GM21515 (cell line): ENCODE data around the gene ASTN2.

ENCODE experiments used
- ATAC-seq: cut with Tn5 transposase; IDR thresholded peaks from one replicate; pipeline ENCODE4 v1.9.1; 2021; ENCODE audit not compliant: unreplicated experiment

The ASTN2 gene

DNA sequence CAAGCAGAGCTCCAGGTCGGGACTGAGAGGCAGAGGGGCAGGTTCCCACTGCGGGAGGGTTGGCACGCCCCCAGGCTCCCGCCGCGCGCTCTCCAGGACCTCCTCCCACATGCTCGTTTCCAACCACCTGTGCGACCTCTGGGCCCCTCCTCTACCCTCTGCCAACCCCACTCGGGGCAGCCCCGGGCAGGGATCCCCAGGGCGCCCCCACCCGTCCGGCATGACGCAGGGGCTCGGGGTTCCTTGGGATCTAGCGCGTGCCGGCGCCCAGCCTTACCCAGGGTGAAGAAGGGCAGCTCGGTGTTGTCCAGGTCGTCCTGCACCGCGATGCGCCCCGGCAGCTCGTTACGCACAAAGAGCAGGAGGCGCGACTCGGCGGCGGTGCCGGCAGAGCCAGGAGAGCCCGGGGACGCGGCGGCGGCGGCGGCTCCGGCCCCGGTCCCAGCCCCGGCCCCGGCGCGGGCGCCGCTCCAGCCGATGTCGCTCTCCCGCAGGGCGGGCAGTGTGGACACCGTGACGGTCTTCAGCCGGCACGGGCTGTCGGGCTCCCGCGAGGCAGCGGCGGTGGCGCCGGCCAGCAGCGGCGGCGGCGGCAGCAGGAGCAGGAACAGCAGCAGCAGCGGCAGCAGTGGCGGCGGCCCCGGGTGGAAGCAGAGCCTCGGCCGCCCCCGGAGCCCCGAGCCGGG, 494 bp downstream of the ASTN2 start:
- ATAC-seq = no peak

DNA sequence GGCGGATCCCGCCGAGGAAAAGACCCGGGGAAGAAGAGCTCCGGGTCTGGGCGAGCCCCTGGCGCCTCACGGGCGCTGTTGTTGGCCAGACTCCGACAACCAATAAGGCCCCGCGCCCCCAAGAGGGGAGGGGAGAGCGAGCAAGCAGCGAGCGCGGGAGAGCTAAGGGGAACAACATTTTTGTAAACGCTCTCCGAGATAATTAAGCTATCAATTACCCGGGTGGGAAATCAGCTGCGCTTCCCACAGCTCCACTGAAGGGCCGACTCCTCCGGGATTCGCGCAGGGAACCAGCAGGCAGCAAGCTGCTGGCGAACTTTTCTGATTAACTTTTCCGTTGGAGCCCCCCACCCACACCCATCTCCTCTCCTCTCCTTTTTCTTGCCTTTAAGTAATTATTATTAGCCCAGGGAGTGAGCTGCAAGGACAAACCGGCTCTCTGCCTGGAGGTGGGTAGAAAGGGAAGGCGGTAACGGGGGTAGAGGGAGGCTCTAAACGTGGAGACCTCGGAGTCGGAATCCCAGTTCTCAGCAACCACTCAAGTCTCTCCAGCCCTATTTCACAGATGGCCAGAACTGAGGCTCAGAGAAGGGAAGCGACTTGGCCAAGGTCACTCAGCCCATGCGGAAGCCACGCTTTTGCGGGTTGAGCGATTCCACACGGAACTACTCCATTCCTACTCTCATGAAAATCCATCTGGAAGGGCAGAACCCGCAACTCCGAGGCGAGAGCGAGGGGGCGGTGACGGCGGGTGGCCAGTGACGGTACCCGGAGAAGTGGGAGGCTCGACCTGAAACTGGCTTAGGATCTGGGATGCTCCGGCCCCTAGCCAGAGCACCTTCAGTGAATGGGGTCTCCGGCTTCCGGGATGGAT, 1.3 kb downstream of the ASTN2 start:
- ATAC-seq = no peak

DNA sequence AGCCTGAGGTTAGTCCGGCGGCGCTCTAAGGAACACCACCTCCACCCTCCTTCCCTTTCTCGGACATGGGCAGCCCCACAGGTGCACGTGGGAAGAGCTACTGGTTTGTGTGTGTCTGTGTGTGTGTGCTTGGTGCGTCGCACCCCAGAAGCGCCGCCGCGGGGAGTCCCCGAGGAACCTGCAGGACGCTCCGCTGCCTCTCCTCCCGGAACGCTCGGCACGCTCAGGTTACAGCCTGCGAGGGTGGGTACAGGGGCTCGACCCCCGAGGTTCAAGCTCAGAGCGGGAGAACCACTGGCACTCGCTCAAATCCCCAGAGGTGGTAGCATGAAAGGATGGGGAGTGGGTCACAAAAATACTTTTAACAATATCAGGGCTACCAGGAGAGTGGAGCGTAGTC, 2.0 kb downstream of the ASTN2 start:
- ATAC-seq = no peak

DNA sequence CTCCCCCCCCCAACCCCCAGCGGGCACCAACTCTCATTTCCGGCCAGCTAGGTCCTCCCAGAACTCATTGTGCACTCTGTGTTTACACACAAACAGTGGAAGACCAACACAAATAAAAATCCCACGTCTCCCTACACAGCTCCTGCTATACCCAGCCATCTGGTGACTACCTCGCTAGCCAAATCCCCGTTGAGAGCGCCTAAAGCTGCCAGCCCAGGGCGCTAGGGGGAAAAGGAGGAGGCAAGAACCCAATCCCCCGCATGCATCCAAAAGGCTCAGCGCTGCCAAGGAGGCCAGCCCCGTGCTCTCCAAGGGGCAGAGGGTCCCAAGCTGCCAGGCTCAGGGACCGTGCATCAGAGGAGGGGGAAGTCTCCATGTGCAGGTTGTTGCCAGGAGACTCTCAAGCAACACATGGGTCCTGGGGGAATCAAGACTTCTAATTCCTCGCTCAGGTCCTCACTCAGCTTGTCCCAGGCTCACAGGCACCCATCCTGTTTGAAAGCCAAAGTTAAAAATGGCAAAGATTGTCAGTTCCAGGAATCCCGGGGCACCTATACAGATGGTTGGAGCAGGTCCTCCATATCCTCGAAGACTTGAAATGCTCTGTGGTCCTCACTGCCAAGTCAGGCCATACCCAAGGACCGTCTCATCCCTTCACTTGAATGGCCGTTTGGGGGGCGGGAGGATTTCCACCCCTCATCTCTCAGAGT, 2.7 kb downstream of the ASTN2 start:
- no peak for ATAC-seq

DNA sequence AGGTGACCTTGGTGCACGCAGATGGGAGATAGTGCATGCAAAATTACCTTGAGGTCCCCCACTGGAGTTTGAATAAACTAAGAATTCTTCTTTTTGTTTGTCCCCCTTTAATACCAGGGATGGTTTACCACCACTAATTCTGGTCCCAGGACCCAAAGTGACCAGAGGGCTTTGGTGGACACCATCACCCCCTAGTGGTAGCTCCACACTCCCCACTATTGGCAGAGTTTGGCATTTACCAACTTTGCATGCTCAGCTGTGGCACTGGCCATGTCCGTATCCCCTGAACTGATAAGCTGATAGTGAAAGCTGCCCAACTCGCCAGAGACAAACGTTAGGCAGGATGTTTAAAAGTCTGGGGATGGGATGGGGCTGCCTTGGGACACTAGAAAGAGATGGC, 3.3 kb downstream of the ASTN2 start:
- no peak for ATAC-seq

DNA sequence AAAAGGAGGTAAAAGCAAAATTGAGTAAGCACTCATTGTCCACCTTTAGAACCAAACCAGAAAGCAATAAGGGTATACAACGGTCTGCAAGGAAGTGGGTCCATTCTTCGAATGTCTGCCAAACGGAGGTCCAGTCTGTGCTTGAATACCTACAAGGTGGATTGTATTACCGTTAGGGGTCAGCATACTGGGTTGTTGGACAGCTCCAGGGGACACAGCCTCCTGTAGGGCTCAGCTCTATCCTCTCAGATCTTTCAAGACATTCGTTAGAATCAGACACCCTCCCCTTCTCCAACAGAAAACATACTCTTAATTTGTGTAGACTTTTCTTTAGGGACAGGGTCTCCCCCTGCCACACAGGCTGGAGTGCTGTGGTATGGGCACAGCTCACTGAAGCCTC, 5.5 kb downstream of the ASTN2 start:
- ATAC-seq = no peak

DNA sequence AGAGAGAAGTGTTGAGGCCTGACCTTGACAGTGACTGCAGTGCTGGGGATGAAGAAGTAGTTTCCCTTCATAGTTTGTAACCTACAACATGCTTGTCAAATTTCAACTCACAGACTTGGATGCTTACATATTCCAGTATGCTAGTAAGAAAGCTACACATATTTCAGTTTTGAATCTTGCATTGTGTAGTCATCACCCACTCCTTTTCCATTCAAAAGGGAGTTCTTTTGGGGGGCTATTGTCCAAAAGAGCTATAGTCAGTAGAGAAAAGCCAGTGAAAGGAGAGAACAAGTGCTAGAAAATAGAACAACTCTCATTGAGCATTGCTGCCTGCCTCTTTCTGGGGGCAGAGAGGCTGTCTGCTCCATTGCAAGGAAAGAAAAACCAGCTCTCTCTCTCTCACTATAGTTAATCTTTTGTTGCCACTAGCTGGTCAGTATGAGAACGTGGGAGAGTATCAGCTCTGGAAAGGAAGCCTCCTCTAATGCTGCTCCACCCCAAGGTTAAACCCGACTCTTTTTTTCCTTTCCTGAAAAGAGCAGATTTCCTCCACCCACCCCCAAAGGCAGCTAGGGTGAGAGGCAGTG, 7.3 kb downstream of the ASTN2 start:
- ATAC-seq = no peak

DNA sequence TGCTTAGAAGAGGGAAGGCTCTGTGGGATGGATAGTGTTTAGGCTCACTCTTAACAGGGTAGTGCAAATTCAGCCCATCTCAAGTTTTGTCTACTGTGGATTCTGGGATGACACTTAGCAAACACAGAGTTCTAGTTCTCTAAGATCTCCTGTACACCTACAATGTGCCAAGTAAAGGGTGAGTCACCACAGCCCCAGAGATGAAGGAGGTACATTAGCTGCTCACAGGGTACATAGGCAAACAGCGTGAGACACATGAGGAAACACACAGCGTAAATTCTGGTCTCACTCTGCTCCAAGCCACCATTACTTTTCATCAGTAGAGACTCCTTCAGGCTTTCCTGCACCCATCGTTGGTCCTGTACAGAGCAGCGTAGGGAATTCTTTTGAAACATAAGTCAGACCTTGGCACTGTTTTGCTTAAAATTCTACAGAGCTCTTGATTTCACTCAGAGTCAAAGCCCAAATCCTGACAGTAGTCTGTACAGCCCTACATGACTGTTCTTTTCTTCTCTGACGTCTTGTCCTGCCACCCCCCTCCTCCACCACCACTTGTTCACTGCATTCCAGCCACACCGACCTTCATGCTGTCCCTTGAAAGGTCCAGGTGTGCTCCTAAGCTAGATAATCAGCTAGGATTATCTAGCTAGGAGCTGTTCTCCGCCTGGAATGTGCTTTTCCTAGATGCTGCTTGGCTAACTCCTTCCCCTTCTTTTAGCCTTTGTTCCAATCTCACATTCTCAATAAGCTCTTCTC, 8.7 kb downstream of the ASTN2 start:
- ATAC-seq = no peak

DNA sequence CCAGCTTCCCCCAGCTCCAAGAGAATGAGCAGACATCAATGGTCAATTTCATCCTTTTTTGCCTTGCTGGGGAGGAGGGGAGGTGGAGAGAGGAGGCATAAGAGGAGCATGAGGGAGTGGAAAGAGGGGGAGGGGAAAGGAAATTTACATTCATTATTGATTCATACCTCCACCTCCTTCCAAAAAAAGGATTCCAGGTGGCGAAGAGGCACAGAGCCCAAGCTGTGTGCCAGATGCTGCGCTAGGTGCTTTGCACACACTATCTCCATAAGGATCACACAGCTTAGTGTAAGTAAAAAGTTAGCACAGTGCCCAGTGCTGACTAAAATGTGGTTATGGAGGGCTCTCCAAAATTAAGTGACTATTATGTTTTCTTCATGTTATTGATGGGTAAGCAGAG, 11.0 kb downstream of the ASTN2 start:
- no peak for ATAC-seq

DNA sequence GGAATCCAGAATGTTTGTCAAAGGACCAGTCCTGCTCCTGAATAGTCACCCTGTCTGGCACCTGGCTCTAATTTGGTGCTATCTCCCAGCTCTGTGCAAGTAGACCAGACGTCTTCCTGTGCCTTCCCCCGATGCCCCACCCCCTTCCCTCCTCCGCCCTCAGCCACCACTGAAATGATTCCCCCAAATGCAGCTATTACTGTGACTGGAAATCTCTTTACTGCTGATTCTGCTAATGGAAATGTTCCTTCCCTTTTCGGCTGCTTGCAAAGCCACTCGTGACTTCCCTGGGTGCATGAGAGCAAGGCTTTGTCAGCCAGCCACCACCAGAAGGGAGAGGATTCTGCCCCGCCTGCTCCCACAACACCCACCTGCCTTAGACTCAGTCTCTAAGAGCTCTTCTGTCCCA, 11.4 kb downstream of the ASTN2 start:
- no peak for ATAC-seq

DNA sequence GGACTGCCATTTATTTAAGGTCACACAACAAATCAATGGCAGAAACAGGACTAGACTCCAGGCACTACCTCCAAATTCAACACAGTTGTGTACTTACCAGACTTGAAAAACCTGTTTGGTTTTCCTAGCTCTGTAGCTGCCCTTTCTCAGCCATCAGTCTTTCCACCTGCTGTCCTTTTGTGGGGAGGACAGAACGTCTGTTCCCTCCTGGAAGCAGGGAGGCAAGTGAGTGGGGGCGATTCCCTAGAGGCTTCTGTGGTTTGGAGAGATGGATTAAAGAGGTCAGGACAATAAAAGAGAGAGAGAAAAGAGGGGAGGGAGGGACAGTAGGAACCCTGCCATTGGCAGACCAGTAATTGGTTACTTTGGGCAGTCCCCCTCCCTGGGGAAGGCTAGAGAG, 14.7 kb downstream of the ASTN2 start:
- no peak for ATAC-seq

DNA sequence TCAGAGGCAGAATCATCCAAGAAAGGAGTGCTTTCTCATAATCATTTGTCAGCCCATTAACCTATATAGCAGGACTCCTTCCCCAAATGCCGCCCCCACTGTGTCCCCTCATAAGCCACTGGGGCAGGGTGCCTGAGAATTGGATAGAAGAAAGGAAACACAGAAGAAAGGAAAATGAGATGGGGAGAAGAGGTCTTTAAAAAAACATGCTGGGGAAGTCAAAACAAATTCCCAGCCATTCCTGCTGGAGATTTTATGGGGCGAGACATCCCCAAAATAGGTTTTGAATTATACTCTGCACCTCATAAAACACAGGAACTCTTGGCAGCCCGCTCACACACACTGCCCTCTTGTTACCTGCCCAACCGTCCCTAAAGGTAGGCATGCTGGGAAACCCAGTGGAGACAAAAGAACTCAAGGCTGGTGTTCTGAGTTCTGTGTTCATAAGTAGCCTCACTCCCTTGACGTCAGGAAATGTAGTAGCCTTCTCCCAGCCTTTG, 19.7 kb downstream of the ASTN2 start:
- ATAC-seq = no peak

DNA sequence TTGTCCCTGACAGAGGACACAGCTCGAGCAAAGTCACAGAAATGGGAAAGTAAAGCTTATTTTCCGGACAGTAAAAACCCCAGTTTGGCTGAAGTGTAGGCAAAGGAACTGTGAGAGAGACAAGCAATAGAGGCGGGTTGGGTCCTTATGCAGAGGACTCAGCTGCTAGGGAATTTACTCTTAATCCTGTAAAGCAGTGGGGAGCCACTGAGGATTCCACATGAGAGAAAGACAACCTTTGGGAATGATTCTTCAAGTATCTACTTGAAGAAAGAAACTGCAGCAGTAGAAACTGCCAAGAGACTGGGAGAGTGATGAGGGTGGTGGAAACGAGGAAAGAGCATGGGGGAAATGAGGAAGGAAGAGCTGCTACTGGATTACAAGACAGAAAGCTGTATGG, 20.2 kb downstream of the ASTN2 start:
- no peak for ATAC-seq

DNA sequence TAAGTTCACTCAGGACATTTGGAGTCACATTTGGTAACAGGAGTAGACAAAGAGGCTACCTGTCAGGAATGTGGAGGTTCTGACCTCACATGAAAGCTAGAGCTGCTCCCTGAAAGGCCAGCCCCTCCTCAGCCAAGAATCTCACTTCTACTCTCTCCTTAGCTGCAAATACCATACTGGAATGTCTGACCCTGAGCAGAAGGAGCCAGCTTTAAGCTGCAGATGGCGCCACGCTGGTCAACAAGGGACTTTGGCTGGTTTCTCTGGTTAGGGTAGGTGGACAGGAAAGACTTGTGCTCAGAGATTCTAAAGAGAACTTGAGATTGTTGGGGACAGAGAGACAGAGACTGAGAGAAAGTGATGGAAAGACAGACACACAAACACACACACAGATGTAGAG, 21.9 kb downstream of the ASTN2 start:
- no peak for ATAC-seq

DNA sequence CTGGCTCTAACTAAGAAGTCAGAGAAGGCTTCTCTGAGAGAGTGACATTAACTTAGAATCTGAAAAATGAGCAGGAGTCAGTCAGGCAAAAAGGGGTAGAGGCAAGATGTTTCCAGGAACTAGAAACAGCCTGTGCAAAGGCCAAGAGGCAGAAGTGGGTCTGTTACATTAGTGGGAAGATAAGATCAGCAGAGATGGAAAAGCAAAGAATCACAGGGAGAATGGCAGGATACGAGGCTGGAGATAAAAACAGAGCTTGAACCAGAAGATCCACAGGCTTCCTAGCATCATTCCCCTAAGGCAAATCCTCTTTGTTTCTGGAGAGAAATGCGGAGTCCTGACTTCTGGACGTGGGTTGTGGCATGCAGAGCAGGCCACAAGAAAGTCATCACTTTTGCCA, 27.4 kb downstream of the ASTN2 start:
- no peak for ATAC-seq

DNA sequence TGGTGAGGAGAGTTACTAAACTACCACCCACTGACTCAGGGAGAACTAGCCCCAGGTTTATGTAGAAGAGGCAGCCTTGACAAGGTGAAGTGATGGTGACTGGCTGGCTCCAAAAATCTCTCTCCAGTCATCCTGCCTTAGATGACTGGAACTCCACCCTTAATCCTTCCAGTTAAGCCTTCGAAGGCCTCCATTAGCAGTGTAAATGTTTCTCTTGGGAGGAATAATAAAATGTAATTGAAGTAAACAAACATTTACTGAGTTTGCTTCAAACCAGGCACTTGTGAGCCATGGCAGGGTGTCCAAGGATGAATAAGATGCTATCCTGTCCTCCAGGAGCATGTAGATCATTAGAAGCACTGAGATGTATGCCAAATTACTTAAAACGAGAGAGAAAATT, 35.5 kb downstream of the ASTN2 start:
- no peak for ATAC-seq

DNA sequence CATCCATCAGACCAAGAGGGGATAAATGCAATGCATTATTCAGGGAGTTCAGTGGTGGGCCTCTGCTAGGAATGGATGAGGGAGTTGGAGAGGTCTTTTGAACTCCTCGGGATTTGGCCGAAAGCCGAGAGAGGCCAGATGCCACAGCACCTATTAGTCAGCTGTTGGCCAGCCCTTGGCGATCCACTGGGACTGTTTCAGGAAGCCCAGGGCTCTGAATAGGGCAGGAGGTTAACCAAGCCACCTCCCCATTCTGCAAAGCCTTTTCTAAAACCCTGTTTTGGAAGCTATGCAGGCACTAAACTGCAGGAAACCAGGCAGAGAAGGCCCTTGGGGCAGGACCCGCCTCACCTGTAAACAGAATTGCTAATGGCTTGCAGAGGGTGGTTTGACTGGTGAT, 37.8 kb downstream of the ASTN2 start:
- ATAC-seq = no peak

DNA sequence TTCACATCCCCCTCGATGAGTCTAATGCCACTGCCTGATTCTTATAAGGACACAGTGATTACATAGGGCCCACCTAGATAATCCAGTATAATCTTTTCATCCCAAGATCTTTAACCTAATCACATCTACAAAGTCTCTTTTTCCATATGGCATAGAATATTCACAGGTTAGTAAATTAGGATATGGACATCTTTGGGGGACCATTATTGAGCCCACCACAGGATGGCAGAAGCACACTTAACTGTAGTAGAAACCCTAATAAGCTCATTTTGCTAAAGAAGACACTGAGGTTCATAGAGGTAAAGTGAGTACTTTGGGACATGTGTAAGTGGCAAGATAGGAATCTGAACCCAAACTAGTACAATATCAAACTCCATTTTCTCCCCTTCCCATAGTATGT, 38.9 kb downstream of the ASTN2 start:
- no peak for ATAC-seq

DNA sequence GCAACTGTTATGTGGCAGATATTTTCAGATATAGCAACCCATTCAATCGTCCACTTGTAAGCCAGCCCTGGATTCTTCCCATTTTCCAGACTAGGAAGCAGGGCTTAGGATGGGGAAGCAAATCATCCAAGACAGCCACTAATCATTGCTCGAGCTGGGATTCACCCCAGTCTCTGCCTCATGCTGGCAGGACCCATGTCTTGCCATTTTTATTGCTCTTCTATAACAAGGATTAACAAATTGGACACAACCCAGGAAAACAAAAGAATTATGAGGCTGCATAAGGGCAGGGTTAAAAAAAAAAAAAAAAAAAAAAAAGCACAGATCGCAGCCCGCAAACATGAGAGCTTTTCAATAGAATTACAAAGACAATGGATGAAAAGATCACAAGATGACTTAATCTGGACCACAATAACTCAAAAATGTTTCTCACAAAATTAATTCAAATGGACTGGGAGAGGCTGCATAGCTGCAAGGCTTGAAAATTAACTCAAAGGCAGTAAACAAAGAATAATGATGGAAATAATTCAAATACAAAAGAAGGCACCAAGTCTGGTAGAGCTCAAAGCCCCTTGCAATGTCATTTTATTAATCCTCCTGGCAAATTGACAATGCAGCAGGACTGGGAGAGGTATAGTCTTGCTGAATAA, 40.7 kb downstream of the ASTN2 start:
- no peak for ATAC-seq

DNA sequence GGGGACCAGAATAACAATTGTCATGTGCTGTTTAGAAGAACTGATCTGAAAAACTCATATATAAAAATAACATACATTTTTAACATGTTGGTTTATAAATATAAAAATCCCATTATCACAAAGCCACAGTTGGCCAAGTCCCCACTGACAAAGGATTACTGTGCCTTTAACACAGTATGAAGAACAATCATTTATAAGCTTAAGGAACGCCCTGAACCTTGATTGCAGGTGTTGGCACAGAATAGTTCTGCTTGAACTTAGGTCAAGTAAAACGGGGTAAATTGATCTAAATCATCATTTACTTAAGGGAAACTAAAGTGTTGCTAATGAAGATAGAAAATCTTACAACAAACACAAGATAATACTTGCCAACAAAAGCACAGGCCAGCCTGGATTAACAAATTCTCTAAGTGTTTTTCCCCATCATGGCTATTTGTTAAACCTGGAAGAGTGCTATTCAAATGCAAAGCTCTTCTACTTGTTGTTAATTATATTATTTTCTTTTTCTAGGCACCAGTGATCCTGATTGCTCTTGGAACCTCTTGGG, 46.1 kb downstream of the ASTN2 start:
- no peak for ATAC-seq
